Caco-2 (cell line): ENCODE data around the gene ISL2. TPM values are rescaled to one million over a fixed set of nuclear protein-coding genes. Genes with fewer than 3 reads are reported as not detected.

Source experiments
- BruUV-seq: library from RNA; stranded (reverse); fragments of 400-500 nt; replicated peaks from 2 replicates; lab custom pipeline; 2021; lab: Mats Ljungman, UMichigan
- CTCF ChIA-PET: fragments of 300-600 bp; sonication (Branson Sonifier 250); formaldehyde crosslinking; loops from one replicate; lab custom pipeline; 2022; ENCODE audit warnings: antibody characterized with exemption; lab: Charles Lee
- POLR2A ChIA-PET: fragments of 300-600 bp; sonication (Branson Sonifier 250); formaldehyde crosslinking; loops from one replicate; lab custom pipeline; 2022; ENCODE audit warnings: antibody characterized with exemption; lab: Charles Lee
- DNase-seq, 2 experiments: peaks; one replicate each; pipeline versions ENCODE4 v3.0.0 to v3.0.0-alpha.2; 2020 to 2022
- H3K27me3 ChIP-seq: replicated peaks from 2 replicates; pipeline ENCODE4 v1.6.0; 2011; ENCODE audit warnings: low read length; ENCODE audit not compliant: control insufficient read depth, insufficient read depth
- H3K36me3 ChIP-seq: 2 replicates; pipeline ENCODE4 v1.5.1; 2011; ENCODE audit warnings: low read length; ENCODE audit not compliant: control insufficient read depth, insufficient read depth
- H3K4me1 ChIP-seq: fragments of 250-450 bp; sonication (Bioruptor Pico); 2 replicates; pipeline ENCODE4 v1.5.1; 2020; ENCODE audit warnings: mild to moderate bottlenecking
- H3K4me3 ChIP-seq: 2 replicates; pipeline ENCODE4 v1.5.1; 2011; ENCODE audit warnings: low read depth, mild to moderate bottlenecking, control low read depth, low read length
- H3K9me3 ChIP-seq: fragments of 250-450 bp; sonication (Bioruptor Pico); 2 replicates; pipeline ENCODE4 v1.5.1; 2020; ENCODE audit warnings: mild to moderate bottlenecking, moderate library complexity
- H3K27ac Mint-ChIP-seq: one replicate; pipeline ENCODE4 v1.8.0; 2022; ENCODE audit warnings: mixed read lengths; ENCODE audit not compliant: unreplicated experiment
- H3K27me3 Mint-ChIP-seq: one replicate; pipeline ENCODE4 v1.8.0; 2022; ENCODE audit warnings: mixed read lengths; ENCODE audit not compliant: insufficient read depth, unreplicated experiment
- H3K36me3 Mint-ChIP-seq: one replicate; pipeline ENCODE4 v1.8.0; 2022; ENCODE audit warnings: mild to moderate bottlenecking, mixed read lengths; ENCODE audit not compliant: insufficient read depth, unreplicated experiment
- H3K4me1 Mint-ChIP-seq: one replicate; pipeline ENCODE4 v1.8.0; 2022; ENCODE audit warnings: low read depth, mixed read lengths; ENCODE audit not compliant: unreplicated experiment
- H3K4me3 Mint-ChIP-seq: one replicate; pipeline ENCODE4 v1.8.0; 2022; ENCODE audit warnings: mild to moderate bottlenecking, moderate library complexity, mixed read lengths; ENCODE audit not compliant: unreplicated experiment
- H3K9me3 Mint-ChIP-seq: one replicate; pipeline ENCODE4 v1.8.0; 2022; ENCODE audit warnings: mixed read lengths; ENCODE audit not compliant: unreplicated experiment
- CTCF ChIP-seq, 2 experiments: fragments of 200-600 bp in 1 of 2; IDR thresholded peaks; 1 replicate in 1 of 2; 2 replicates in 1 of 2; pipeline versions ENCODE4 v1.5.1 to v1.8.0; 2011 to 2022; ENCODE audit warnings: antibody characterized with exemption in 1 of 2, control low read depth in 1 of 2, inconsistent platforms in 1 of 2, low read depth in 1 of 2, low read length in 1 of 2, mild to moderate bottlenecking in 1 of 2, moderate library complexity in 1 of 2; ENCODE audit not compliant: insufficient read depth in 1 of 2, severe bottlenecking in 1 of 2, unreplicated experiment in 1 of 2
- intact Hi-C: fragments of 100-400 bp; cut with micrococcal nuclease; formaldehyde crosslinking; loops from one replicate; pipeline ENCODE4 v1.10.0; 2022; ENCODE audit not compliant: unreplicated experiment
- total RNA-seq: library from RNA; stranded (reverse); gene quantifications from 2 replicates; pipeline ENCODE4 v1.2.3, GENCODE V29; 2022

The ISL2 gene
- total RNA-seq, 1 experiment from 2014 or later = 11.0 TPM

- H3K36me3 Mint-ChIP-seq = no peaks in the 10 kb centered on the region
- H3K27me3 Mint-ChIP-seq = no peaks in the 10 kb centered on the region
- H3K9me3 Mint-ChIP-seq = no peaks in the 10 kb centered on the region
- H3K4me1 Mint-ChIP-seq = peaks cover 12% of the 10 kb centered on the region
- no peaks in the 10 kb centered on the region for H3K27me3 ChIP-seq
- no peak for TF ChIP-seq CTCF (IDR thresholded peaks at IDR 0.05; ENCODE audit: insufficient read depth in 1 of 2, low read depth in 1 of 2, low read length in 1 of 2, severe bottlenecking in 1 of 2, unreplicated experiment in 1 of 2)
- no peaks in the 10 kb centered on the region for H3K9me3 ChIP-seq
- no peak overlapping the region for H3K27ac Mint-ChIP-seq
- CTCF ChIA-PET = no interaction called here
- no peak for DNase-seq
- POLR2A ChIA-PET = no interaction called here
- no peak overlapping the region for H3K4me3 Mint-ChIP-seq
- no peak overlapping the region for H3K4me3 ChIP-seq
- intact Hi-C loops = no loop called here
- peaks cover 10% of the 10 kb centered on the region for H3K4me1 ChIP-seq
- H3K36me3 ChIP-seq = no peaks in the 10 kb centered on the region
- BruUV-seq = no TSS peak
Observed at GRCh38 chr15:76386178-76386577, 49.6 kb downstream of the ISL2 start.

DNA sequence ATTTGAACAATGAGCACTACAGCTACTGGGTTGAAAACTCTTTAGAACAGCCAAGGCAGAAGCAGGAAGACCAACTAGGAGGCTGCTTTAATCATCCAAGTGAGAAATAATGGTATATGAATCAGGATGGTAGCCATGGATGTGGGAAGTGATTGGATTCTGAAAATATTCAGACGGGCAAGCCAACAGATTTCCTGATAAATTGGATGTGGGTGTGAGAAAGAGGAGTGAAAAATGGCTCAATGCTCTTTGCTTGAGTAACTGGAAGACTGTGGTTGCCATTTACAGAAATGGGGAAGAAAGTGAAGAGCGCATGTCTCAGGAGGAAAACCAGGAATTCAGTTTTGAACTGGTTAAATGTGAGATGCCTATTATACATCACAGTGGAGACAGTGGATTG, 50.4 kb downstream of the ISL2 start:
- no peaks in the 10 kb centered on the region for H3K27me3 Mint-ChIP-seq
- H3K27me3 ChIP-seq = no peaks in the 10 kb centered on the region
- H3K36me3 Mint-ChIP-seq = no peaks in the 10 kb centered on the region
- peaks cover 18% of the 10 kb centered on the region for H3K4me1 ChIP-seq
- TF ChIP-seq CTCF (IDR thresholded peaks at IDR 0.05; ENCODE audit: insufficient read depth in 1 of 2, low read depth in 1 of 2, low read length in 1 of 2, severe bottlenecking in 1 of 2, unreplicated experiment in 1 of 2) = no peak
- BruUV-seq = no TSS peak
- H3K9me3 ChIP-seq = no peaks in the 10 kb centered on the region
- H3K4me3 Mint-ChIP-seq = no peak overlapping the region
- no peaks in the 10 kb centered on the region for H3K9me3 Mint-ChIP-seq
- H3K27ac Mint-ChIP-seq = no peak overlapping the region
- H3K36me3 ChIP-seq = no peaks in the 10 kb centered on the region
- CTCF ChIA-PET = no interaction called here
- POLR2A ChIA-PET = no interaction called here
- H3K4me3 ChIP-seq = no peak overlapping the region
- DNase-seq = no peak
- peaks cover 17% of the 10 kb centered on the region for H3K4me1 Mint-ChIP-seq
- intact Hi-C loops = no loop called here

DNA sequence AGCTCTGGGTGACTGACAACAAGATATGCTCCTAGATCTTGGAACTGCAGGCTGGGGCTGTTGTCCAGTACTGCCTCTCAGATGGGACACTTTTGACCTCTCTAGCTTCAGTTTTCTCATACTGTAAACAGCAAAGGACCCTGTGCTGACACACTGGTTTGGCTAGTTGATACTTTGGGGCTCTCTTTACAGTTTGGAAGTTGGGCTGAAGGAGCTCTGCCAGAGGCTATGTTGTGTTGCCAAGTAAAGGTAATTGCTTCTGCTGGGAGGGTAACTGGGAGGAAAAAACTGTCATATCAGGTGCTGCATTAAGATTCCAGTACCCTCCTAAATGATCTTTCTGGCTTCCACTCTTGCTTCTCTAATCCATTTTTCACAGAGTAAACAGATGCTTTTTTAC, 54.0 kb downstream of the ISL2 start:
- H3K27me3 ChIP-seq = no peaks in the 10 kb centered on the region
- Mint-ChIP-seq H3K27ac (peak overlapping the region; percentile 10), H3K4me3 (no peak overlapping the region), H3K9me3 (peaks cover 7% of the 10 kb centered on the region), H3K4me1 (peaks cover 24% of the 10 kb centered on the region), H3K36me3 (no peaks in the 10 kb centered on the region), H3K27me3 (no peaks in the 10 kb centered on the region)
- ChIA-PET CTCF (no interaction called here), POLR2A (no interaction called here)
- no peak for DNase-seq
- H3K4me1 ChIP-seq = peaks cover 18% of the 10 kb centered on the region
- H3K4me3 ChIP-seq = no peak overlapping the region
- no peaks in the 10 kb centered on the region for H3K9me3 ChIP-seq
- BruUV-seq = no TSS peak
- TF ChIP-seq CTCF (IDR thresholded peaks at IDR 0.05; ENCODE audit: insufficient read depth in 1 of 2, low read depth in 1 of 2, low read length in 1 of 2, severe bottlenecking in 1 of 2, unreplicated experiment in 1 of 2) = no peak
- intact Hi-C loops = no loop called here
- H3K36me3 ChIP-seq = no peaks in the 10 kb centered on the region
